Measurements from ENCODE around the gene CYBRD1.

DNA sequence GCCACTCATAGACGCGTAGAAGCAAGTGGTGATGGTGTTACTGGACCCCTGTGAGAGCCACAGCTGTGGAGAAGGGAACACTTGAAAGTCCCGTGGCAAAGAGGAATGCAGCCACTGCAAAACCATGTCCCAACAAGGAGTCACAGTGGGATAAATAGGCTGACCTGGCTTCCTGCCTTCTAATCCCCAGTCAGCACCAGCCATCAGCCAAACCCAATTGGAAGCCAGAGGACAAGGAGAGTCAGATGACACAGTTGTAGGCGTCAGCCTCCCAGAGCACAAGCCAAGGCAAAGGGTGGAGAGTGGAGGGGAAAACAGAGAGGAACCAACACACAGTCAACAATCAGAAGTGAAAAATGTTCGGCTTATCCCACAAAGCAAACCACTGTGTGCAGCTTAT, 5.5 kb upstream of the CYBRD1 start:
- no peak for TF ChIP-seq POLR2A (IDR thresholded peaks at IDR 0.05)
- TF ChIP-seq, protein P1, sequence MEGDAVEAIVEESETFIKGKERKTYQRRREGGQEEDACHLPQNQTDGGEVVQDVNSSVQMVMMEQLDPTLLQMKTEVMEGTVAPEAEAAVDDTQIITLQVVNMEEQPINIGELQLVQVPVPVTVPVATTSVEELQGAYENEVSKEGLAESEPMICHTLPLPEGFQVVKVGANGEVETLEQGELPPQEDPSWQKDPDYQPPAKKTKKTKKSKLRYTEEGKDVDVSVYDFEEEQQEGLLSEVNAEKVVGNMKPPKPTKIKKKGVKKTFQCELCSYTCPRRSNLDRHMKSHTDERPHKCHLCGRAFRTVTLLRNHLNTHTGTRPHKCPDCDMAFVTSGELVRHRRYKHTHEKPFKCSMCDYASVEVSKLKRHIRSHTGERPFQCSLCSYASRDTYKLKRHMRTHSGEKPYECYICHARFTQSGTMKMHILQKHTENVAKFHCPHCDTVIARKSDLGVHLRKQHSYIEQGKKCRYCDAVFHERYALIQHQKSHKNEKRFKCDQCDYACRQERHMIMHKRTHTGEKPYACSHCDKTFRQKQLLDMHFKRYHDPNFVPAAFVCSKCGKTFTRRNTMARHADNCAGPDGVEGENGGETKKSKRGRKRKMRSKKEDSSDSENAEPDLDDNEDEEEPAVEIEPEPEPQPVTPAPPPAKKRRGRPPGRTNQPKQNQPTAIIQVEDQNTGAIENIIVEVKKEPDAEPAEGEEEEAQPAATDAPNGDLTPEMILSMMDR (IDR thresholded peaks at IDR 0.05): no peak
